Measurements from ENCODE around the gene CAMK1D. TPM values are rescaled to one million over a fixed set of nuclear protein-coding genes. Genes with fewer than 3 reads are reported as not detected.
A peak's percentile ranks its signal among the peaks of the same experiment; 100 is the strongest.
"Not testable (repeated sequence)": the region's sequence is repeated elsewhere in the genome, so short reads cannot be mapped to it uniquely, and the experiment has no call there.

CAMK1D gene
- polyA plus RNA-seq, 3 donors, result 2.2 to 9.7 (median 8.4) TPM

GRCh38 chr10:12700557-12700874, 351.2 kb downstream of the CAMK1D start:
- no peak overlapping the region for H3K27ac ChIP-seq (ENCODE audit: low read depth, low read length)
- WGBS, 3 donors, result 60 to 91% (median 89%) methylated on average over 3 of the region's 3 CpGs

- 60 to 70% (median 68%) methylated on average over 6 of the region's 6 CpGs for WGBS, 3 donors
- H3K27ac ChIP-seq (ENCODE audit: low read depth, low read length), result no peak overlapping the region
Observed at GRCh38 chr10:12701696-12702095, 352.3 kb downstream of the CAMK1D start.

GRCh38 chr10:12702215-12702770, 352.9 kb downstream of the CAMK1D start:
- no peak overlapping the region for H3K27ac ChIP-seq (ENCODE audit: low read depth, low read length)

GRCh38 chr10:12703126-12703525, 353.8 kb downstream of the CAMK1D start:
- WGBS, 3 donors, result 90 to 97% (median 97%) methylated on average over 6 of the region's 6 CpGs
- no peak overlapping the region for H3K27ac ChIP-seq (ENCODE audit: low read depth, low read length)

More at GRCh38 chr10:12702215-12702770, 352.9 kb downstream of the CAMK1D start:
- WGBS, 3 donors, result 88 to 91% (median 90%) methylated on average over 9 of the region's 9 CpGs

GRCh38 chr10:12703813-12704212, 354.5 kb downstream of the CAMK1D start:
- 55 to 80% (median 71%) methylated on average over 6 of the region's 6 CpGs for WGBS, 3 donors
- H3K27ac ChIP-seq (ENCODE audit: low read depth, low read length), result no peak overlapping the region

GRCh38 chr10:12704488-12704887, 355.1 kb downstream of the CAMK1D start:
- H3K27ac ChIP-seq (ENCODE audit: low read depth, low read length), result no peak overlapping the region
- WGBS, 3 donors, result 84 to 98% (median 87%) methylated on average over 3 of the region's 3 CpGs

- 89 to 93% (median 90%) methylated on average over 4 of the region's 4 CpGs for WGBS, 3 donors
Observed at GRCh38 chr10:12705943-12706342, 356.6 kb downstream of the CAMK1D start.

GRCh38 chr10:12707461-12708185, 358.3 kb downstream of the CAMK1D start:
- WGBS, 3 donors, result 44 to 59% (median 50%) methylated on average over 10 of the region's 10 CpGs
- peak overlapping the region; percentile 61 for H3K27ac ChIP-seq (ENCODE audit: low read depth, low read length)

More at GRCh38 chr10:12705943-12706342, 356.6 kb downstream of the CAMK1D start:
- no peak overlapping the region for H3K27ac ChIP-seq (ENCODE audit: low read depth, low read length)

GRCh38 chr10:12709000-12709401, 359.7 kb downstream of the CAMK1D start:
- 56 to 72% (median 65%) methylated on average over 3 of the region's 3 CpGs for WGBS, 3 donors
- no peak overlapping the region for H3K27ac ChIP-seq (ENCODE audit: low read depth, low read length)

GRCh38 chr10:12709521-12709963, 360.2 kb downstream of the CAMK1D start:
- 48 to 64% (median 50%) methylated on average over 4 of the region's 4 CpGs for WGBS, 3 donors
- no peak overlapping the region for H3K27ac ChIP-seq (ENCODE audit: low read depth, low read length)

GRCh38 chr10:12710157-12710556, 360.8 kb downstream of the CAMK1D start:
- WGBS, 3 donors, result 90 to 95% (median 92%) methylated on average over 8 of the region's 8 CpGs
- H3K27ac ChIP-seq (ENCODE audit: low read depth, low read length), result no peak overlapping the region

- no peak overlapping the region for H3K27ac ChIP-seq (ENCODE audit: low read depth, low read length)
Observed at GRCh38 chr10:12710594-12711349, 361.4 kb downstream of the CAMK1D start.

GRCh38 chr10:12711350-12711708, 362.0 kb downstream of the CAMK1D start:
- 67 to 70% (median 67%) methylated on average over 6 of the region's 6 CpGs for WGBS, 3 donors
- H3K27ac ChIP-seq (ENCODE audit: low read depth, low read length), result no peak overlapping the region

More at GRCh38 chr10:12710594-12711349, 361.4 kb downstream of the CAMK1D start:
- 39 to 44% (median 42%) methylated on average over 9 of the region's 9 CpGs for WGBS, 3 donors

GRCh38 chr10:12712293-12712983, 363.1 kb downstream of the CAMK1D start:
- 90 to 93% (median 92%) methylated on average over 11 of the region's 11 CpGs for WGBS, 3 donors
- no peak overlapping the region for H3K27ac ChIP-seq (ENCODE audit: low read depth, low read length)

GRCh38 chr10:12712984-12713316, 363.6 kb downstream of the CAMK1D start:
- not testable (repeated sequence) for H3K27ac ChIP-seq (ENCODE audit: low read depth, low read length)
- WGBS, 3 donors, result 94 to 96% (median 95%) methylated on average over 6 of the region's 6 CpGs

- H3K27ac ChIP-seq (ENCODE audit: low read depth, low read length), result no peak overlapping the region
- WGBS, 3 donors, result 81 to 92% (median 90%) methylated on average over 9 of the region's 9 CpGs
Observed at GRCh38 chr10:12716042-12716441, 366.7 kb downstream of the CAMK1D start.

- WGBS, 3 donors, result 80 to 86% (median 84%) methylated on average over 12 of the region's 12 CpGs
- no peak overlapping the region for H3K27ac ChIP-seq (ENCODE audit: low read depth, low read length)
Observed at GRCh38 chr10:12717981-12718707, 368.8 kb downstream of the CAMK1D start.

- WGBS, 3 donors, result 48 to 83% (median 48%) methylated on average over 2 of the region's 2 CpGs
- H3K27ac ChIP-seq (ENCODE audit: low read depth, low read length), result no peak overlapping the region
Observed at GRCh38 chr10:12719365-12719764, 370.0 kb downstream of the CAMK1D start.
